MM.1S (cell line): ENCODE results near the gene CCDC107.

Source experiments
- DNase-seq: peaks from one replicate; pipeline ENCODE4 v3.0.0-alpha.2; 2015
- H2AFZ ChIP-seq: fragments of 300-600 bp; sonication (generic); 2 replicates; pipeline ENCODE4 v1.6.0; 2016; ENCODE audit warnings: antibody characterized with exemption, low read length
- H3F3A ChIP-seq: fragments of 300-600 bp; sonication (generic); 2 replicates; pipeline ENCODE4 v1.6.1; 2016; ENCODE audit warnings: mild to moderate bottlenecking, antibody characterized with exemption, low read length, moderate library complexity, mixed read lengths; ENCODE audit not compliant: insufficient read depth
- H3K27ac ChIP-seq: fragments of 300-600 bp; sonication (generic); 2 replicates; pipeline ENCODE4 v1.5.1; 2016; ENCODE audit warnings: mild to moderate bottlenecking, low read length
- H3K27me3 ChIP-seq: fragments of 300-600 bp; sonication (generic); replicated peaks from 2 replicates; pipeline ENCODE4 v1.6.0; 2016; ENCODE audit warnings: low read length; ENCODE audit not compliant: insufficient read depth
- H3K36me3 ChIP-seq: fragments of 300-600 bp; sonication (generic); replicated peaks from 2 replicates; pipeline ENCODE4 v1.6.1; 2016; ENCODE audit warnings: mild to moderate bottlenecking, low read length, mixed read lengths; ENCODE audit not compliant: insufficient read depth
- H3K4me1 ChIP-seq: fragments of 300-600 bp; sonication (generic); 2 replicates; pipeline ENCODE4 v1.6.1; 2016; ENCODE audit warnings: low read length, mixed read lengths
- H3K4me2 ChIP-seq: fragments of 300-600 bp; sonication (generic); 2 replicates; pipeline ENCODE4 v1.6.0; 2016; ENCODE audit warnings: low read depth, low read length
- H3K4me3 ChIP-seq: fragments of 300-600 bp; sonication (generic); 2 replicates; pipeline ENCODE4 v1.5.1; 2016; ENCODE audit warnings: low read length, mixed read lengths
- H3K79me2 ChIP-seq: fragments of 300-600 bp; sonication (generic); 2 replicates; pipeline ENCODE4 v1.6.1; 2016; ENCODE audit warnings: mixed run types, low read length, mixed read lengths
- H3K9ac ChIP-seq: fragments of 300-600 bp; sonication (generic); 2 replicates; pipeline ENCODE4 v1.6.1; 2016; ENCODE audit warnings: low read length, mixed read lengths
- H3K9me2 ChIP-seq: fragments of 300-600 bp; sonication (generic); replicated peaks from 2 replicates; pipeline ENCODE4 v1.6.1; 2016; ENCODE audit warnings: mild to moderate bottlenecking, low read length, mixed read lengths; ENCODE audit not compliant: insufficient read depth
- H3K9me3 ChIP-seq: fragments of 300-600 bp; sonication (generic); replicated peaks from 2 replicates; pipeline ENCODE4 v1.6.1; 2016; ENCODE audit warnings: mild to moderate bottlenecking, low read length, mixed read lengths; ENCODE audit not compliant: insufficient read depth
- H4K20me1 ChIP-seq: fragments of 300-600 bp; sonication (generic); 2 replicates; pipeline ENCODE4 v1.6.1; 2016; ENCODE audit warnings: mild to moderate bottlenecking, low read length, moderate library complexity, mixed read lengths; ENCODE audit not compliant: insufficient read depth
- EZH2 ChIP-seq: fragments of 300-600 bp; sonication (generic); optimal IDR thresholded peaks from 2 replicates; pipeline ENCODE3; 2017; ENCODE audit warnings: low read depth, mild to moderate bottlenecking, antibody characterized with exemption, low read length, mixed read lengths
- EZH2phosphoT487 ChIP-seq: fragments of 300-600 bp; sonication (generic); IDR thresholded peaks from 2 replicates; pipeline ENCODE4 v1.6.1; 2018; ENCODE audit warnings: antibody characterized with exemption, low read length
- TF ChIP-seq, protein P1 (sequence below): fragments of 300-600 bp; sonication (generic); IDR thresholded peaks from 2 replicates; pipeline ENCODE4 v1.5.1; 2016; ENCODE audit warnings: antibody characterized with exemption, low read length, mixed read lengths

The CCDC107 gene

GRCh38 chr9:35667939-35668338 is 9.8 kb downstream of the CCDC107 start:
- H3F3A ChIP-seq = peaks cover 16% of the 10 kb centered on the region
- no peaks in the 10 kb centered on the region for H4K20me1 ChIP-seq
- no peaks in the 10 kb centered on the region for H3K9me3 ChIP-seq
- H3K79me2 ChIP-seq = no peaks in the 10 kb centered on the region
- no peaks in the 10 kb centered on the region for H3K9me2 ChIP-seq
- no peak for DNase-seq
- H3K36me3 ChIP-seq = no peaks in the 10 kb centered on the region
- no peak overlapping the region for H3K4me2 ChIP-seq
- no peak overlapping the region for H3K27ac ChIP-seq
- no peak overlapping the region for H2AFZ ChIP-seq
- no peak overlapping the region for H3K9ac ChIP-seq
- no peak overlapping the region for H3K4me3 ChIP-seq
- peaks cover 9% of the 10 kb centered on the region for H3K4me1 ChIP-seq
- H3K27me3 ChIP-seq = no peaks in the 10 kb centered on the region
- TF ChIP-seq EZH2 (no peak), EZH2phosphoT487 (no peak)
- TF ChIP-seq, protein P1, sequence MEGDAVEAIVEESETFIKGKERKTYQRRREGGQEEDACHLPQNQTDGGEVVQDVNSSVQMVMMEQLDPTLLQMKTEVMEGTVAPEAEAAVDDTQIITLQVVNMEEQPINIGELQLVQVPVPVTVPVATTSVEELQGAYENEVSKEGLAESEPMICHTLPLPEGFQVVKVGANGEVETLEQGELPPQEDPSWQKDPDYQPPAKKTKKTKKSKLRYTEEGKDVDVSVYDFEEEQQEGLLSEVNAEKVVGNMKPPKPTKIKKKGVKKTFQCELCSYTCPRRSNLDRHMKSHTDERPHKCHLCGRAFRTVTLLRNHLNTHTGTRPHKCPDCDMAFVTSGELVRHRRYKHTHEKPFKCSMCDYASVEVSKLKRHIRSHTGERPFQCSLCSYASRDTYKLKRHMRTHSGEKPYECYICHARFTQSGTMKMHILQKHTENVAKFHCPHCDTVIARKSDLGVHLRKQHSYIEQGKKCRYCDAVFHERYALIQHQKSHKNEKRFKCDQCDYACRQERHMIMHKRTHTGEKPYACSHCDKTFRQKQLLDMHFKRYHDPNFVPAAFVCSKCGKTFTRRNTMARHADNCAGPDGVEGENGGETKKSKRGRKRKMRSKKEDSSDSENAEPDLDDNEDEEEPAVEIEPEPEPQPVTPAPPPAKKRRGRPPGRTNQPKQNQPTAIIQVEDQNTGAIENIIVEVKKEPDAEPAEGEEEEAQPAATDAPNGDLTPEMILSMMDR = no peak

DNA sequence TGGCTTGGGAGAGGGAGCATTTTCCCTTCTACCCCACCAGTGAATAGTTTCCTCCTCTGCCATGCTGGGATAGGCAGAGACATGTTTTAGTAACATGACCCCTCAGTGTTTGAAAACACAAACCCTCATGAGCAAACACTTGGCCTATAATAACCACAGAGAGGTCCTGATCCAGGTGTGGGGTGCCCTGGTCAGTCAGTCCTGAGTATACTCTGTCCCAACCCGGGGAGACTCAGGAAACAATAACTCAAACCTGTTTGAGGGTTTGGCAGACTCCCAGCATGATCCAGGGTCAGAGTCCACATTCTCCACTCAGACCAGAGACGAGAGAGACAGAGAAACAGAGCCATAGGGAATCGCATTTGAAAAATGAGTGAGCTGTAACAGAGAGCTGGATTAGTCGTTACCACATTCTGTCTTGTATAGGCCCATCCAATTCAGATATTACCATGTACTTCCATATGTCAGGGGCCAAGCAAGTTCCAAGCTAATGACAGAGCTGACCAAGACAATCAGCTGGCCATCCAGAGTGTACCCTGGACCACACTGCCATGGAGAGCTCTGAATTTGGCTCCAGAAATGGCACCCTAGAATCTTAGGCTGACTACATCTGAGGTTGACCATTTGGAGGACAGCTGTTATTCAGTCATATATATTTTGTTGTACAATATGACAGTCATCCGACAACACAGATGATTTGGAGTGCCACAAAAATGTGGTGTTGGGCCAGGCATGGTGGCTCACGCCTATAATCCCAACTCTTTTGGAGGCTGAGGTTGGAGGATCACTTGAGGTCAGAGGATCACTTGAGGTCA is 11.4 kb downstream of the CCDC107 start:
- Histone ChIP-seq H3K4me2 (no peak overlapping the region), H3K4me3 (no peak overlapping the region), H3K9me3 (no peaks in the 10 kb centered on the region), H3K36me3 (no peaks in the 10 kb centered on the region), H4K20me1 (no peaks in the 10 kb centered on the region), H3K9me2 (no peaks in the 10 kb centered on the region), H3K27ac (no peak overlapping the region), H3K4me1 (peaks cover 1% of the 10 kb centered on the region; the same call in 1 of the 2 replicates), H3F3A (peaks cover 5% of the 10 kb centered on the region; the same call in 1 of the 2 replicates), H3K79me2 (no peaks in the 10 kb centered on the region), H3K27me3 (peaks cover 4% of the 10 kb centered on the region; the same call in 1 of the 2 replicates), H2AFZ (no peak overlapping the region), H3K9ac (no peak overlapping the region)
- DNase-seq = no peak
- TF ChIP-seq EZH2phosphoT487 = no peak
- TF ChIP-seq, protein P1 = no peak
- TF ChIP-seq EZH2 = no peak

DNA sequence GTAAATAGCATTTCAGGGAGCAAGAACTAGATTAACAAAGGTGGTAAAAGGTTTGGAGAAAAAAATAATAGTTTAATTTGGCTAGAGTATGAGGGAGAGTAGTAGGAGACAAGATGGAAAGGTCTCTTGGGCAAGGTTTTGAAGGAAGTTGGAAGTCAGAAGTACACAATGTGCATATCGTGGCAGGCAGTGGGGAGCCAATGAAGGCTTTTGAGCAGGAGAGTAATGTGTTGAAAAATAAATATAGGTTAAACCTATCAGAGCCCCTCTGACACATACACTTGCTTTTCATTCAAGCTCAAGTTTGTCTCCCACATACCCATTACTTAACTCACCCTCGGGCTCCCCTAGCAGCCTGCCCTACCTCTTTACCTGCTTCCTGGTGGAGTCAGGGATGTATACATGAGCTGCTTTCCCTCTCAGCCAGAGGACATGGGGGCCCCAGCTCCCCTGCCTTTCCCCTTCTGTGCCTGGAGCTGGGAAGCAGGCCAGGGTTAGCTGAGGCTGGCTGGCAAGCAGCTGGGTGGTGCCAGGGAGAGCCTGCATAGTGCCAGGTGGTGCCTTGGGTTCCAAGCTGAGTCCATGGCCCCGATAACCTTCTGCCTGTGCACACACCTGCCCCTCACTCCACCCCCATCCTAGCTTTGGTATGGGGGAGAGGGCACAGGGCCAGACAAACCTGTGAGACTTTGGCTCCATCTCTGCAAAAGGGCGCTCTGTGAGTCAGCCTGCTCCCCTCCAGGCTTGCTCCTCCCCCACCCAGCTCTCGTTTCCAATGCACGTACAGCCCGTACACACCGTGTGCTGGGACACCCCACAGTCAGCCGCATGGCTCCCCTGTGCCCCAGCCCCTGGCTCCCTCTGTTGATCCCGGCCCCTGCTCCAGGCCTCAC is 15.3 kb downstream of the CCDC107 start, which contains the start of gene CA9:
Gene CA9, plus strand, starts transcription at position 797 of the 893 bp plus-strand sequence. Its CDS starts 32 bp downstream, at position 829.
- Histone ChIP-seq H3F3A (no peaks in the 10 kb centered on the region), H3K27me3 (peaks cover 15% of the 10 kb centered on the region; the same call in 1 of the 2 replicates), H3K4me3 (no peak within 1 kb of the TSS), H3K9ac (no peak within 1 kb of the TSS), H3K27ac (no peak within 1 kb of the TSS), H3K79me2 (no peaks in the 10 kb centered on the region), H3K36me3 (no peaks in the 10 kb centered on the region), H3K4me2 (no peak within 1 kb of the TSS), H3K9me3 (no peaks in the 10 kb centered on the region), H3K9me2 (no peaks in the 10 kb centered on the region), H2AFZ (no peak within 1 kb of the TSS), H4K20me1 (no peaks in the 10 kb centered on the region), H3K4me1 (no peaks in the 10 kb centered on the region)
- no peak for TF ChIP-seq EZH2phosphoT487
- TF ChIP-seq, protein P1 = no peak
- TF ChIP-seq EZH2 = no peak
- no peak for DNase-seq
